Measurements from ENCODE around the gene RPLP1. TPM values are rescaled to one million over a fixed set of nuclear protein-coding genes. Genes with fewer than 3 reads are reported as not detected.

RPLP1 gene
- total RNA-seq, 1 donor from 2014 or later: 379 TPM

DNA sequence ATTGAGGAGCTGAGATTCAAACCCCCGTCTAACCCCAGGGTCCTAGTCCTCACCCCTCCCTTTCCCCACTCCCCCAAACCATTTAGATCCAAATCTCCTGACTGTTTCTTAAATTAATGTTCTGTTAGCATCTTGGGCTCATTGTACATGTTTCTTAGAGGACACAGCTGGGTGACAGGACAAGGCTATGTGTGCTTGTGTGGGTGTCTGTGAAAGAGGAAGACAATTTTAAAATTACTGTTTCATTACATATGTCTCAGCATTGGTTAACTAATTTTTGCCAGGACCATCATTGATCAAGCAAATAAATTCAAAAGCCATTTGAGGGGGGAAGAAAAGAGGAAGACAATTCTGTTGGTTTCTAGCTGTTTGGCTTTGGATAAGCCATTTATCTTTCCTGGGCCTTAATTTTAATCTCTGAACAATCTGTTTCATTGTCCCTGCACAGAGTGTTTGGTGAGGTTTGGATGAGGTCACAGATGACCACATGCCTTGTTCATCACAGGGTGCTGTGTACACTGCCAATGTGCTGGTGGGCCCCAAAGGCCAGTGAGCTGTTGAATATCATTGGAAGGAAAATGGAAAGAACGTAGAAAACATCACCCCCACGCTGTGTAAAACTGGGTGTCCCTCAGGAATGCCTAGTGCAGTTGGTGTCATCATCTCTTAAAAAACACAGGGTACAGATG, 51.9 kb downstream of the RPLP1 start:
- DNase-seq (ENCODE audit: low spot score in 2 of 2): peak in 1 of 2 donors; percentile 9
- TF ChIP-seq, protein P1, sequence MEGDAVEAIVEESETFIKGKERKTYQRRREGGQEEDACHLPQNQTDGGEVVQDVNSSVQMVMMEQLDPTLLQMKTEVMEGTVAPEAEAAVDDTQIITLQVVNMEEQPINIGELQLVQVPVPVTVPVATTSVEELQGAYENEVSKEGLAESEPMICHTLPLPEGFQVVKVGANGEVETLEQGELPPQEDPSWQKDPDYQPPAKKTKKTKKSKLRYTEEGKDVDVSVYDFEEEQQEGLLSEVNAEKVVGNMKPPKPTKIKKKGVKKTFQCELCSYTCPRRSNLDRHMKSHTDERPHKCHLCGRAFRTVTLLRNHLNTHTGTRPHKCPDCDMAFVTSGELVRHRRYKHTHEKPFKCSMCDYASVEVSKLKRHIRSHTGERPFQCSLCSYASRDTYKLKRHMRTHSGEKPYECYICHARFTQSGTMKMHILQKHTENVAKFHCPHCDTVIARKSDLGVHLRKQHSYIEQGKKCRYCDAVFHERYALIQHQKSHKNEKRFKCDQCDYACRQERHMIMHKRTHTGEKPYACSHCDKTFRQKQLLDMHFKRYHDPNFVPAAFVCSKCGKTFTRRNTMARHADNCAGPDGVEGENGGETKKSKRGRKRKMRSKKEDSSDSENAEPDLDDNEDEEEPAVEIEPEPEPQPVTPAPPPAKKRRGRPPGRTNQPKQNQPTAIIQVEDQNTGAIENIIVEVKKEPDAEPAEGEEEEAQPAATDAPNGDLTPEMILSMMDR (IDR thresholded peaks at IDR 0.05): no peak
- no peaks in the 10 kb centered on the region for H3K36me3 ChIP-seq
- H3K27me3 ChIP-seq: no peaks in the 10 kb centered on the region
- no peak overlapping the region for H3K27ac ChIP-seq
- no peaks in the 10 kb centered on the region for H3K4me1 ChIP-seq
- intact Hi-C loops (cut with DNase I): no loop called here
- H3K4me3 ChIP-seq: no peak overlapping the region
- H3K9me3 ChIP-seq: no peaks in the 10 kb centered on the region

Other genes starting within 250 kb of the RPLP1 start
- gene PAQR5, start 153.9 kb upstream of the RPLP1 start, total RNA-seq: 1.1 TPM
- 1.8 TPM for gene KIF23, start 38.5 kb upstream of the RPLP1 start, total RNA-seq